Activated CD8-positive, alpha-beta memory T cell treated with anti-CD3 and anti-CD28 coated beads, Interleukin-2, amount 50 U/mL, for 48 hours (primary cell): ENCODE data around the gene PTTG1IP.

Experiments used
- DNase-seq: peaks from one replicate; pipeline ENCODE4 v3.0.0-alpha.2; 2020

Gene PTTG1IP

DNA sequence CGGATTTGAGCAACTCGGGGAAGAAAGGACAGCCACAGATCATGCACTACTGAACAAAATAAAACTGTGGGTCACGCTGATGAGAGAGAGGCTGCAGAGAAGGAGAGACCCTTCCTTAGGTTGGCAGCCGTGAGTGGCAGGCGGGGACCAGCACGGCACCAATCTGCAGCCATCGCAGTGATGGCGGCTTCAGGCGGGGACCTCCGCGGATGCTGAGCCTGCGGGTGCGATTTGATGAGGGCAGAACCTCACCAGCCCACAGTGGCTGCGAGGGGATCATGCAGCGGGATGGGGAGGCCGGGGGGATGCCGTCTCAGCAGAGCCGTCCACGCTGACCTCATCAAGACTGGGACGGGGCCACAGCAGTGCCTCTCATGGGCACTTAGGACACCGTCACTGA is 35.4 kb upstream of the PTTG1IP start:
- DNase-seq, result no peak

- DNase-seq, result no peak
These were observed 34.7 kb upstream of the PTTG1IP start for GRCh38 chr21:44907966-44908895.

- no peak for DNase-seq
These were observed 33.9 kb upstream of the PTTG1IP start for GRCh38 chr21:44907225-44907965.

DNA sequence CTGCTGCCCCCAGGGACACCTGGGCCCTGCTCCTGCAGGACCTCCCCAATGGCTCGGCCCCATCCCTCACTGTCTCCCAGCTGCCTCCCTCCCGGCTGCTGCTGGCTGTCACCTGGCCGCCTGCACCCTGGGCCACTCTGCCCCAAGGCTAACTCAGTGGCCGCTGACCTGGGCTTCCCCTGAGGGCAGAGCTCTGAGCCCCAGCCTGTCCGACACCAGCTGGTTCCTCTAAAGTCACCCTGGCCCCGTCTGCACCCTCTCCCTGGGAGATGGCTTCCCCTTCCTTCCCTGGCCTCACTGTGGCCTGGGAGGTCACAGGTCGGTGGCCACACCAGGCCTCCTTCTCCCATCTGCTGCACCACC is 32.2 kb upstream of the PTTG1IP start:
- DNase-seq, result no peak

- no peak for DNase-seq
These were observed 31.7 kb upstream of the PTTG1IP start for GRCh38 chr21:44905016-44905727.

GRCh38 chr21:44904141-44904923 is 30.8 kb upstream of the PTTG1IP start:
- no peak for DNase-seq

GRCh38 chr21:44903689-44904088 is 30.2 kb upstream of the PTTG1IP start:
- DNase-seq, result no peak

GRCh38 chr21:44903050-44903685 is 29.7 kb upstream of the PTTG1IP start:
- no peak for DNase-seq

DNA sequence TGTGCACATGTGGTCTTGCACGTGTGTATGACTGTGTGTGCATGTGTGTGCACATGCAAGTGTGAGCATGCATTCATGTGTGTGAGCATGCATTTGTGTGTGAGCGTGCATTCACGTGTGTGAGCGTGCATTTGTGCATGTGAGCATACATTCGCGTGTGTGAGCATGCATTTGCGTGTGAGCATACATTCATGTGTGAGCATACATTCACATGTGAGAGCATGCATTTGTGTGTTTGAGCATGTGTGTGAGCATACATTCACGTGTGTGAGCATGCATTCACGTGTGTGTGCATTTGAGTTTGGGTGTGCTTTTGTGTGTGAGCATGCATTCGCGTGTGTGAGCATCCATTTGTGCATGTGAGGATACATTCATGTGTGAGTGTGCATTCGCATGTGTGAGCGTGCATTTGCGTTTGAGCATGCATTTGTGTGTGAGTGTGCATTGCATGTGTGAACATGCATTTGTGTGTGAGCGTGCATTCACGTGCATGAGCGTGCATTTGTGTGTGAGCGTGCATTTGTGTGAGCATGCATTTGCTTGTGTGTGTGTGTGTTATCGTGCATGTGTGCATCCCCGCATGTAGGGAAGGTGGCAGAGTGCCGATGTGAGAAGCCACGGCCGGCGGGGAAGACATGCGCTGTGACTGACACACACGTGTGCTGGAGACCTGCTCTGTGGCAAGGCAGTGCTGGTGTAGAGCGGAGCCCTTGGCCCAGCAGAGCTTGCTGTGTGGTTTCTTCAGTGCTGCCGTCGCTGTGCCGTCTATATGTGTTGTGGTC is 29.0 kb upstream of the PTTG1IP start:
- DNase-seq, result no peak

- no peak for DNase-seq
These were observed 28.0 kb upstream of the PTTG1IP start for GRCh38 chr21:44901391-44902074.

DNA sequence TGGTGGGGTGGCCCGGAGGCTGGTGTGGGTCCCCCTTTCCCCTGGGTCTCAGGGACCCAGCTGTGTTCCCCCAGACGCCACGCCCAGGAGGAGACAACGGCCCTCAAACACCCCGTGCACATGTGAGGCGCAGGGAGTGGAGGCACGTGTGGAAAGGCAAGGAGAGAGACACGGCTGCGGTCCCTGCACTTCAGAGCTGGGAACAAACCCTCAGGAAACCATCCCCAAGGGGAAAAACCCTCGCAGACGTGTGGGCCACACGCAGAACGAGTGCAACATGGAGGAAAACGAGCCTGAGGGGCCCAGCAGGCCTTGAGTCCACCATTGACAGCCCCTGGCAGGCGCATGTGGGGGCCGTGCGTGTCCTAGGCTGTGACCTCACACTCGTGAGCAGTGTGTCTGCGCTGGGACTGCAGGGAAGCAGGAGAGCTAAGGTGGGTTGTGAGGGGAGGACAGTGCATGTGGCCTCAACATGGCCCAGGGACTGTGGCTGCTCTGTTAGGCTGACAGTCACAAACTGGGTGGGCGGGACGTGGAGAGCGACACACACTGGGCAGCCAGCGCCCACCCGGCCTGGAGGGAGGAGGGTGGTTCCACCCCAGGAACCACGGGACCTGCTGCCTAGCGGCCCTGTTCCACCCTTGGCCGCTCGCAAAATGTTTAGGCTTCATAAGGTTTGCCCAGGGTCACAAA is 27.2 kb upstream of the PTTG1IP start:
- no peak for DNase-seq

DNA sequence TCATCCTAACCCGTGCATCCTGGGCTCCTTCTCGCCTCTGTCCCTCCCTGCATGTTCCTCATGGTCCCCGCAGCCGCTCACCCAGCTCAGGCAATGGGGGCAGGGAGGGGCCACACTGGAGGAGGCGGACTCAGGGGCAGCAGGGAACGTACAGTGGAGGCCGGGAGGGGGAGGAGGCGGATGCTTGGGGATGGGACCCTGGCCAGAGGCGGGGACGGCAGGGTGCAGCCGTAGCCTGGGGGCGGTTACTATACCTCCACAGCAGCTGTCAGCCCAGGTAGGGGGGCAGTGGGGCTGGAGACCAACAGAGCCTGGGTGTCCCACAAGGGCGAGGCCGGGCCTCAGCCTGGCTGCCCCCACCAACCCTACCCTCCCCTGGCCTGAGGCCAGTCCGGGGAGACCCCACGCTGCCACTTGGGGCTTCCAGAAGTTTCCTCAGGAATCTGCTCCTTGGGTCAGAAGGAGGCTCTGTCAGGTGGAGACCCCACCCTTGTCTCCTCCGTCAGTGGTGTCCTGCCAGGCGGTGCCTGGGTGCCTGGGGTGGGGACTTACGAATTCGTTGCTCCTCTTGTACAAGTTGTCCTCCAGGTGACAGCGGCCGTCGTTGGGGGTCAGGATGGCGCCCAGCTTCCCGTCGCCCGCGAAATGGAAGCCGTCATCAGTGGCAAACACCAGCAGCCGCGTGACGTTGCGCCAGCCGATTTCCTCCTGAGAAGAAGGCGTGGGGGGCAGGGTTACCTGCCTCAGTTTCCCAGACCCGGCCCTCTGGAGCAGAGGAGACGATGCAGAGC is 26.5 kb upstream of the PTTG1IP start:
- DNase-seq, result no peak

DNA sequence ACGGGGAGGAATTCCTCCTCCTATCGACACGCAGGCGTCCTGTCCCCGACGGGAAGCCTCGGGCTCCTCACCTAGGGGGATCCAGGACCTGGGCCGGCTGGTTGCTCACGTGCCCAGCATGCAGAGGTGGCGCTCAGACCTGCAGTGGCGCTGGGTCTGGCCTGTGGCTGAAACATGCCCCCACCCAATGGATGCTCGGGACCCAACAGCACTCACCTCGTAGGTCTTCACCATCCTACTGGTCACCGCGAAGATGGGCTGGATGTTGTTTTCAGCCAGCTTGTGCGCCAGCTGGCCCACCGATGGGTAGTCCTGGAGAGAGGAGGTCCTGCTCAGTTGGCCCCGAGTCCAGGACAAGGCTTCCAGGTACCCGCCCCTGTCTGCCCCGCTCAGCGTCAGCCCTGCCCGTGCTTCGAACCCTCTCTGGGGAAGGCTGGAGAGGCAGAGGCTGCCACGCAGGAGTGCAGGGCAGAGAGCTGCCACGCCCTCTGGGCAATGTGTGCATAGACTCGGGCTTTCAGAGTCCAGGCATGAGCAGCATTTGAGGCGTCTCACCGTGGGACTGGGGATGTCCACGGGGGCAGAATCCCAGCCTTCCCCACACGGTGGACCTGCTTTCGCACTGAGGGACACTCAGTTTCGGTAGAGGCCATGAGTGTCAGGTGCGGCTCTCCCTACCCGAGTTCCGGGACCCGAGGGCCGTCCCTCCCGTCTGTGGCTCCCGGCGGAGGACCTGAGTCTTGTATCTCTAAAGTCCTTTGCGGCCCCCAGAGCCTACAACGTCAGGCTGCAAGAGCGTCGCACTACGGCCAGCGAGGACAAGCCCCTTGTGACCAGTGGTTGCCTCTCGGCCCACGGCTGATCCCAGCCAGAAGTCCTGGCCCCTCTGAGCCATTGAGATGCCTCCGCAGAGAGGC is 25.6 kb upstream of the PTTG1IP start:
- DNase-seq, result no peak

DNA sequence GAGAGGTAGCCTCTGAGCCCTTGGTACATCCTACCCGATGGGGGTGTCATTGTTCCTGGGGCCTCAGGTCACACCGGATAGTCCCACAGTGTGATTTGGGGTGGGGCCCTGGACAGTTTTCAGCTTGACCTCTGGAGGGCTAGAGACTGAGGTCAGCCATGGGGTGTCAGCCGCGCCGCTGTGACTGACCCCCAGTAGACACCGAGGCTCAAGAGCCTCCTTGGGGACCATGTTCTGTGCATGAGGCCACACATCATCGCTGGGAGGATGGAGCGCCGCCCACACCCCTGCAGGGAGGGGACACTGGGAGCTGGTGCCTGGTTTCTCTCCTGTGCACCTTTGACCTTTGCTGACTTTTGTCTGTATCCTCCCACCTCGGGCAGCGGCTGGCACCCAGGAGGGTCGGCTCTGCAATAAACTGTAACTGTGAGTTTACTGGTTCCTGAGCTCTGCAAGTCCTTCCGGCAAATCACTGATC is 24.6 kb upstream of the PTTG1IP start:
- no peak for DNase-seq

DNA sequence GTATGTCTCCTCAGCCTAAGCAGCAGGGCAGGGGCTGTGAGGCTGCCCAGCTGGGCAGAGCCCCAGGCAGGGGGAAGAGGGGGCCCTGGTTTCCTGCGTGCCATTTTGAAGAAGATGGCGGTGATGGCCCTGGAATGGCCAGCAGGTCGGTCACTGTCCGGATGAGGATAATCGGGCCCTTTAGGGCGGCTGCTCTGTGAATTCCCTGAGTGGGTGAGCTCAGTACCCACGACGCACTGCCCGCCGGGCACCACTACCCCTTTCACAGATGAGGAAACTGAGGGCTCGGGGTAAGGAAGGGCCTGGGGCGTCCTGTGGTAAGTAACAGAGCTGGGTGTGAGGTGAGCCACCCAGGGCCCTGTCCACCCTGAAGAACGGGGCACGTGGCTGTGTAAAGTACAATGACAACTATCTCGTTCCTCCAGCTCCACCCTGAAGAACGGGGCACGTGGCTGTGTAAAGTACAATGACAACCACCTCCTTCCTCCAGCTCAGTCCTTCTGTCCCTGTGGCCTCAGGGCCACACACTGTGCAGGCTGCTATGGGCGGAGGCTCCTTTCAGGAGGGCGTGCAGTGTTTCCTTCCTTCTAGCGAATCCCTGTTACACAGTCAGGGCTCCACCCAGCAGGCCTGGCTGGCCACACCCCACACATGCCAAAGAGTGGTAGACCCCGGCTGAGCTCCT is 24.0 kb upstream of the PTTG1IP start:
- DNase-seq, result no peak

DNA sequence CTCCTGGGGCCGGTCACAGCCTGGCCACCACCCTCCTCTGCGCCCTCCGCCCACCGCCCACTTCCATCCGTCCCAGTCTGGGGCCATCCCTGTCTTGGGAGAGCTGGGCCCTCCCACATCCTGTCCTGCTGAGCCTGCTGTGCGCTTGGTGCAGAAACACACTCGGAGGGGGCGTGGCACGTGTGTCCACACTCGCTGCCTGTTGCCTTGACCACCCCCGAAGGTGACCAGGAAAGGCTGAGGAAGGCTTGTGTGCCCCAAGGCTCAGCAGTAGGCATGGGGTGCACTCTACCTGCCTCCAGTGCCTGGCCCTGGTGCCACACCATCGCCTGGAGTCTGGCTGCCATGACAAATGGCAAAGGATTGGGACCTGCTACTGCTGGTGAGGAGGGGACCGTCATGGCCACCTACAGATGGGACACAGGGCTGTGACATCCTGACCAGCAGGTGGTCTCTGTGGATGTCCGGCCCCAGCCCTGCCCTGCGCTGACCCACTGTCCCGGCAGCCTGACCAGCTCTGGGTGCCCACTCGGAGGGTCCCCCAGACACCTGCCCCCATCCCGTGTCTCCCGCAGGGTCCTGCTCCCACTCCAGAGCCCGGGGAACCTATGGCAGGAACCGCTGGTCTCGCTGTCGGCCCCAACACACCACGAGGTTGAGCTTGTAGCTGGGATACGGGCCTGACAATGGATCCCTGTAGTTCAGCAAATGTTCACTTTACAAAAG is 23.2 kb upstream of the PTTG1IP start:
- DNase-seq, result no peak

DNA sequence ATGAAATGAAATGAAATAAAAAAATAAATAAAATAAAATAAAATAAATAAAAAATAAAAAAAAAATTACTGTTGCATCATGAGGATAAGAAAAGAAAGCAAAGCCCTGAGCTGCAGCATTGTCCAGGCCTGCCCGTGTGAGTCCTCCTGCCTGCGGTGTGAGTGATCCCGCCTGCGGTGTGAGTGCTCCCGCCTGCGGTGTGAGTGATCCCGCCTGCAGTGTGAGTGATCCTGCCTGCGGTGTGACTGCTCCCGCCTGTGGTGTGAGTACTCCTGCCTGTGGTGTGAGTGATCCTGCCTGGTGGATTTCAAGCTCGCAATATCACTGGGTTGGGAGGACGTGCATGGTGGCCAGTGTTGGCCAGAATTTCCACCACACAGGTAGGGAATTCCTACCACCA is 22.4 kb upstream of the PTTG1IP start:
- no peak for DNase-seq
